ENCODE data around the gene C10orf90. TPM values are rescaled to one million over a fixed set of nuclear protein-coding genes. Genes with fewer than 3 reads are reported as not detected.

The C10orf90 gene
- total RNA-seq, 2 experiments from 2014 or later = not detected

GRCh38 chr10:126668505-126668904 lies 2.0 kb downstream of the C10orf90 start:
- H3K4me3 Mint-ChIP-seq = no peak overlapping the region
- H3K27me3 Mint-ChIP-seq = no peaks in the 10 kb centered on the region
- no peaks in the 10 kb centered on the region for H3K36me3 Mint-ChIP-seq (ENCODE audit: low read depth)
- POLR2A ChIA-PET = no interaction called here
- DNase-seq = no peak
- H3K4me1 Mint-ChIP-seq = no peaks in the 10 kb centered on the region
- no peak overlapping the region for H3K27ac Mint-ChIP-seq
- CTCF ChIA-PET = no interaction called here
- H3K9me3 Mint-ChIP-seq = peaks cover 11% of the 10 kb centered on the region

GRCh38 chr10:126667568-126667967 lies 2.9 kb downstream of the C10orf90 start:
- H3K4me3 Mint-ChIP-seq = no peak overlapping the region
- ChIA-PET CTCF (no interaction called here), POLR2A (no interaction called here)
- no peaks in the 10 kb centered on the region for H3K4me1 Mint-ChIP-seq
- no peak for DNase-seq
- H3K9me3 Mint-ChIP-seq = peaks cover 11% of the 10 kb centered on the region
- H3K27me3 Mint-ChIP-seq = no peaks in the 10 kb centered on the region
- H3K36me3 Mint-ChIP-seq (ENCODE audit: low read depth) = no peaks in the 10 kb centered on the region
- no peak overlapping the region for H3K27ac Mint-ChIP-seq

DNA sequence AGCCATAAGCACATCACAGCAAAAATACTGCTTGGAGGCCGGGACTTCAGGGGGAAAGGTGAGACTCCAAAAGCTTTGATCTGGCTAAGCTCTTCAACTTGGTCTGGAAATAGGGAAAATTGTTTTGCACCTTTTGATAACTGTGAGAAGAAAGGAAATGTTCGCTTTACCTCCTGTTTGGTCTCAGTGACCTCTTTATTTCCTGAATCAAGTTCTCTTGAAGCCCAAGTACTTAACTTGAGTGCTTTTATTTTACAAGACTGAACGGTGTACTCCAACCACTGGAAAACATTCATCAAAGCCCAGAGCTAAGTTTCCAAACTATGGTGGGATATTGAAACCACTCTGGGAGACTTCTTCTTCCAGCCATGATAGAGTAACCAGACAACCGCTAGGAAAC lies 5.3 kb downstream of the C10orf90 start:
- Mint-ChIP-seq H3K36me3 (ENCODE audit: low read depth) (no peaks in the 10 kb centered on the region), H3K27ac (no peak overlapping the region), H3K4me3 (no peak overlapping the region), H3K27me3 (no peaks in the 10 kb centered on the region), H3K4me1 (no peaks in the 10 kb centered on the region), H3K9me3 (no peaks in the 10 kb centered on the region)
- no peak for DNase-seq
- CTCF ChIA-PET = no interaction called here
- POLR2A ChIA-PET = no interaction called here

GRCh38 chr10:126663880-126664279 lies 6.6 kb downstream of the C10orf90 start:
- Mint-ChIP-seq H3K27me3 (no peaks in the 10 kb centered on the region), H3K36me3 (ENCODE audit: low read depth) (no peaks in the 10 kb centered on the region), H3K9me3 (no peaks in the 10 kb centered on the region), H3K4me1 (no peaks in the 10 kb centered on the region), H3K27ac (no peak overlapping the region), H3K4me3 (no peak overlapping the region)
- POLR2A ChIA-PET = no interaction called here
- no peak for DNase-seq
- CTCF ChIA-PET = no interaction called here

GRCh38 chr10:126663328-126663727 lies 7.2 kb downstream of the C10orf90 start:
- no peaks in the 10 kb centered on the region for H3K27me3 Mint-ChIP-seq
- H3K36me3 Mint-ChIP-seq (ENCODE audit: low read depth) = no peaks in the 10 kb centered on the region
- H3K9me3 Mint-ChIP-seq = no peaks in the 10 kb centered on the region
- POLR2A ChIA-PET = no interaction called here
- no peaks in the 10 kb centered on the region for H3K4me1 Mint-ChIP-seq
- H3K4me3 Mint-ChIP-seq = no peak overlapping the region
- no peak overlapping the region for H3K27ac Mint-ChIP-seq
- CTCF ChIA-PET = no interaction called here
- no peak for DNase-seq

- CTCF ChIA-PET = interaction anchor here (0.5 kb wide), 1 partner anchor 260 kb away, joined by 5 read pairs; no protein-coding TSS in a partner anchor
- Mint-ChIP-seq H3K27me3 (no peaks in the 10 kb centered on the region), H3K4me3 (no peak overlapping the region), H3K9me3 (no peaks in the 10 kb centered on the region), H3K4me1 (no peaks in the 10 kb centered on the region), H3K36me3 (ENCODE audit: low read depth) (no peaks in the 10 kb centered on the region), H3K27ac (no peak overlapping the region)
- POLR2A ChIA-PET = no interaction called here
- DNase-seq = no peak
Measured at GRCh38 chr10:126661841-126662515, 8.5 kb downstream of the C10orf90 start.

DNA sequence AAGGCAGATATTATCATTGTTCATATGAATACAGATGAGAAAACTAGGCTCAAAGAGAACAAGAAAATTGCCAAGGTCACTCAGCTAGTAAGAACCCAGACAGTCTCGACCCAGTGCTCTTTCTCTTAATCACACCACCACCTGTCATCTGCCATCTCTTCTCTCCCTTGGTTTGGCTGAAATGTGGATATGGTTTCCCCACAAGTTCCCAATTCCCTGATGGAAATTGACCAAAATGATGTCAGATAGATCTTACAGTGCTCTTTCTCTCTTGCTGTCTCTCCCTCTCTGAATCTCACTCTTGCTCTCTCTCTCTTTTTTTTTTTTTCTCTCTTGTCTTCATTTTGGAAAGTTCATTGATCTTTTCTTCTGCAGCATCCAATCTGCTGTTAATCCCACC lies 9.1 kb downstream of the C10orf90 start:
- POLR2A ChIA-PET = no interaction called here
- no peaks in the 10 kb centered on the region for H3K9me3 Mint-ChIP-seq
- no peak for DNase-seq
- no peaks in the 10 kb centered on the region for H3K4me1 Mint-ChIP-seq
- H3K4me3 Mint-ChIP-seq = no peak overlapping the region
- CTCF ChIA-PET = no interaction called here
- no peak overlapping the region for H3K27ac Mint-ChIP-seq
- no peaks in the 10 kb centered on the region for H3K27me3 Mint-ChIP-seq
- no peaks in the 10 kb centered on the region for H3K36me3 Mint-ChIP-seq (ENCODE audit: low read depth)

GRCh38 chr10:126659750-126660149 lies 10.7 kb downstream of the C10orf90 start:
- DNase-seq = no peak
- ChIA-PET POLR2A (no interaction called here), CTCF (no interaction called here)
- H3K4me3 Mint-ChIP-seq = no peak overlapping the region
- no peaks in the 10 kb centered on the region for H3K36me3 Mint-ChIP-seq (ENCODE audit: low read depth)
- H3K4me1 Mint-ChIP-seq = no peaks in the 10 kb centered on the region
- no peak overlapping the region for H3K27ac Mint-ChIP-seq
- H3K27me3 Mint-ChIP-seq = no peaks in the 10 kb centered on the region
- H3K9me3 Mint-ChIP-seq = no peaks in the 10 kb centered on the region

DNA sequence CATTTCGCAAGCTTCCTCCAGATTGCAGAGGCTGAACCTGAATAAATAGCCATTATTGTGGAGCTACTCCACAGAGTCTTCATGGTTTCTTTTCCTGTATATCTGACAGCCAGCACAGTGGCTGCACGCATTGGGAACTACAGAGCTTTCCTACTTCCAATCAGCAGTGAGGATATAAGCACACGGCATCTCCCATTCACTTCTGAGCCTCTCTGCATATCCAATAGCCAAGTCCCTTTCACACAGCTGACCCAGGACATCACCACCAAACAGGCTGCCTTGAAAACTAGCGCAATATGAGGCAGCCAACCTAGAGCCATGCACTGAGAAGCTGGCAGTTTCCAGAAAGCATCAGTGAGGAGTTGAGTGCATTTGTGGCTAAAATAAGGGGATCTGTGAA lies 11.6 kb downstream of the C10orf90 start:
- Mint-ChIP-seq H3K36me3 (ENCODE audit: low read depth) (no peaks in the 10 kb centered on the region), H3K4me1 (no peaks in the 10 kb centered on the region), H3K27me3 (no peaks in the 10 kb centered on the region), H3K27ac (no peak overlapping the region), H3K4me3 (no peak overlapping the region), H3K9me3 (no peaks in the 10 kb centered on the region)
- CTCF ChIA-PET = no interaction called here
- DNase-seq = no peak
- POLR2A ChIA-PET = no interaction called here

DNA sequence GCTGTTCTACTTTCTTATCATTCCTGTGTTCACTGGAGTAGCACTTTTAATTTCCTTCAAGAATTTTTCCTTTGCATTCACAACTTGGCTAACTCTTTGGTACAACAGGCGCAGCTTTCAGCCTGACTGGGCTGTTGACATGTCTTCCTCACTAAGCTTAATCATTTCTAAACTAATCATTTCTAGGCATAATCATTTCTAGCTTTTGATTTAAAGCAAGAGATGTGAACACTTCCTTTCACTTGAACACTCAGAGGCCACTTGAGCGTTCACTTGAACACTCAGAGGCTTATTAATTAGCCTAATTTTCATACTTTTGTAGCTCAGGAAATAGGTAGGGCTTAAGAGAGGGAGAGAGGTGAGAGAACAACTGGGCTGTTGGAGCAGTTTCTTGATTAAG lies 15.9 kb downstream of the C10orf90 start:
- H3K36me3 Mint-ChIP-seq (ENCODE audit: low read depth) = no peaks in the 10 kb centered on the region
- ChIA-PET CTCF (no interaction called here), POLR2A (no interaction called here)
- H3K9me3 Mint-ChIP-seq = no peaks in the 10 kb centered on the region
- no peaks in the 10 kb centered on the region for H3K4me1 Mint-ChIP-seq
- no peak overlapping the region for H3K4me3 Mint-ChIP-seq
- no peaks in the 10 kb centered on the region for H3K27me3 Mint-ChIP-seq
- DNase-seq = no peak
- H3K27ac Mint-ChIP-seq = no peak overlapping the region

- no peaks in the 10 kb centered on the region for H3K27me3 Mint-ChIP-seq
- H3K4me3 Mint-ChIP-seq = no peak overlapping the region
- POLR2A ChIA-PET = no interaction called here
- no peaks in the 10 kb centered on the region for H3K9me3 Mint-ChIP-seq
- no peaks in the 10 kb centered on the region for H3K4me1 Mint-ChIP-seq
- H3K36me3 Mint-ChIP-seq (ENCODE audit: low read depth) = no peaks in the 10 kb centered on the region
- no peak overlapping the region for H3K27ac Mint-ChIP-seq
- CTCF ChIA-PET = no interaction called here
- DNase-seq = no peak
Measured at GRCh38 chr10:126651467-126651866, 19.0 kb downstream of the C10orf90 start.

DNA sequence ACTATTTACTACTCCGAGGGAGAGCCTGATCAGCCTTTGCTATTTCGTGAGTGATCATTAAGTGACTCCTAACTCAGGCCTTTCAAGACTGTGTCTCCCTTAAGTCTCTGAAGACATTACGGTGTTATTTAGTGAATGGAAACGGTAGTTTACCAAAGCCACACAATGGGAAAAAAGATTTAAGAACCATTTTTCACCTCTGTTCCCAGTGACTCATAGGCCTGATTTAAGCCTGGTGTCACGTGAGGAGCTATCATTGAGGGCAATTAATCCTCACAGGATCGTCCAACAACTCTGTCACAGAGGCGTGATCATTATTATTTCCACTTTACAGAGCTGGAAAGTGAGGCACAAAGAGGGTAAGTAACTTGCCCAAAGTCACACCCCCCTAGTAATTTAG lies 20.3 kb downstream of the C10orf90 start:
- no peak for DNase-seq
- Mint-ChIP-seq H3K4me3 (no peak overlapping the region), H3K27ac (no peak overlapping the region), H3K9me3 (no peaks in the 10 kb centered on the region), H3K4me1 (no peaks in the 10 kb centered on the region), H3K36me3 (ENCODE audit: low read depth) (no peaks in the 10 kb centered on the region), H3K27me3 (no peaks in the 10 kb centered on the region)
- ChIA-PET CTCF (no interaction called here), POLR2A (no interaction called here)

DNA sequence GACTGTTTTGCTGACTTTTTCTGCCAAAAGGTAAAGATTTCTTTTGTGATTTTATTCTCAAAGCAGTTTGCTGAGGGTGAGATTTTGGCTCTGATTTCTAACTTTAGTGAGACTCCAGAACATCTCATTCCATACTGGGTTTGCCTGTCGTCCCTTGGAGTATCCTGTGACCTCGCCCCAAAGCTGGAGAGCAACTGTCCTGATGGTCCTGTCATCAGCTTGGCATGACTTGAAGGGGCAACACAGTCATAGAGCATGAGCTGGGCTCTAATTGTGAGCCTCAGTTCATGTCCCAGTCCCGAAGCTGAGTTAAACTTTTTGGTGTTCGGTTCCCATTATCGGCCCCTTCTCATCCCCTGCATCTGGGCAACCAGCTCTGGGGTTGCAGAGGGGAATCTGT lies 23.4 kb downstream of the C10orf90 start:
- Mint-ChIP-seq H3K36me3 (ENCODE audit: low read depth) (no peaks in the 10 kb centered on the region), H3K4me3 (no peak overlapping the region), H3K4me1 (no peaks in the 10 kb centered on the region), H3K27me3 (no peaks in the 10 kb centered on the region), H3K9me3 (peaks cover 2% of the 10 kb centered on the region), H3K27ac (no peak overlapping the region)
- ChIA-PET CTCF (no interaction called here), POLR2A (no interaction called here)
- DNase-seq = no peak

GRCh38 chr10:126646110-126646509 lies 24.4 kb downstream of the C10orf90 start:
- Mint-ChIP-seq H3K27ac (no peak overlapping the region), H3K4me1 (no peaks in the 10 kb centered on the region), H3K36me3 (ENCODE audit: low read depth) (no peaks in the 10 kb centered on the region), H3K27me3 (no peaks in the 10 kb centered on the region), H3K9me3 (peaks cover 2% of the 10 kb centered on the region), H3K4me3 (no peak overlapping the region)
- ChIA-PET CTCF (no interaction called here), POLR2A (no interaction called here)
- DNase-seq = no peak
